Ectodermal cell (in vitro differentiated cells): ENCODE results near the gene KRT33B.
"Not testable (repeated sequence)": the region's sequence is repeated elsewhere in the genome, so short reads cannot be mapped to it uniquely, and the experiment has no call there.

ENCODE experiments used
- H3K27ac ChIP-seq: 2 replicates; pipeline ENCODE4 v1.7.0; 2013; ENCODE audit warnings: mild to moderate bottlenecking, low read depth, low read length; ENCODE audit not compliant: insufficient read depth, poor library complexity, severe bottlenecking
- H3K27me3 ChIP-seq: 2 replicates; pipeline ENCODE4 v1.7.0; 2013; ENCODE audit warnings: mild to moderate bottlenecking, low read length; ENCODE audit not compliant: insufficient read depth, control insufficient read depth, poor library complexity, severe bottlenecking
- H3K36me3 ChIP-seq: one replicate; pipeline ENCODE4 v1.7.0; 2013; ENCODE audit warnings: low read length; ENCODE audit not compliant: control insufficient read depth, insufficient read depth
- H3K4me1 ChIP-seq: one replicate; pipeline ENCODE4 v1.7.0; 2013; ENCODE audit warnings: low read length; ENCODE audit not compliant: control insufficient read depth, insufficient read depth
- H3K4me3 ChIP-seq: 2 replicates; pipeline ENCODE4 v1.7.0; 2013; ENCODE audit warnings: low read depth, low read length, control low read depth; ENCODE audit not compliant: insufficient read depth
- H3K9me3 ChIP-seq: 2 replicates; pipeline ENCODE4 v1.7.0; 2013; ENCODE audit warnings: mild to moderate bottlenecking, low read length, moderate library complexity; ENCODE audit not compliant: control insufficient read depth
- WGBS, 2 experiments: methylation state at CpG; one replicate each; pipeline ENCODE4 v1.1.7; 2013; ENCODE audit warnings: missing lambda C conversion rate in 2 of 2; 5-methylcytosine and 5-hydroxymethylcytosine counted together

Gene KRT33B

GRCh38 chr17:41407226-41407625, 37.6 kb upstream of the KRT33B start:
- Histone ChIP-seq H3K36me3 (no peaks in the 10 kb centered on the region), H3K9me3 (no peaks in the 10 kb centered on the region), H3K27me3 (no peaks in the 10 kb centered on the region), H3K4me1 (no peaks in the 10 kb centered on the region), H3K4me3 (no peak overlapping the region), H3K27ac (no peak overlapping the region)
- 95 to 98% methylated on average over 10 of the region's 10 CpGs for WGBS, 2 experiments

DNA sequence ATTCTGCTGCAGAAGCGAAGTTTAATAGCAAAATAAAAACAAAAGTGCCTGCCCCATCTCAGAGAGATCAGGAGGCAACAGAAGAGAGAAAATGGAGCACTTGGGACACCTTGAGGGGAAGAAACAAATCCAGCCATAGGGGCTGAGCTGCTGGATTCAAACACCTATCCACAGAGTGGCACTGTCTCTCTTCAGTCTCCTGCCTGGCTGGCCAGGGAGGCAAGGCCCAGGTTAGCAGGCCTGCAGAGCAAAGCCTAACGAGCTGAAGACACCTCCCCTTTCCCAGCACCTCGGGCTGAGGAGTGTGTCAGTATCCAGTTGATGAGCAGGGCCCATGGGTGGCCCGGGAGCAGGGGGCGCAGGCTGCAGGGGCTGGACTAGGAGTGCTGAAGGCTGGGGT, 36.6 kb upstream of the KRT33B start:
- H3K36me3 ChIP-seq = no peaks in the 10 kb centered on the region
- H3K27me3 ChIP-seq = no peaks in the 10 kb centered on the region
- no peak overlapping the region for H3K27ac ChIP-seq
- H3K4me1 ChIP-seq = no peaks in the 10 kb centered on the region
- WGBS, 2 experiments = 70 to 74% methylated on average over 5 of the region's 5 CpGs
- no peaks in the 10 kb centered on the region for H3K9me3 ChIP-seq
- H3K4me3 ChIP-seq = no peak overlapping the region

DNA sequence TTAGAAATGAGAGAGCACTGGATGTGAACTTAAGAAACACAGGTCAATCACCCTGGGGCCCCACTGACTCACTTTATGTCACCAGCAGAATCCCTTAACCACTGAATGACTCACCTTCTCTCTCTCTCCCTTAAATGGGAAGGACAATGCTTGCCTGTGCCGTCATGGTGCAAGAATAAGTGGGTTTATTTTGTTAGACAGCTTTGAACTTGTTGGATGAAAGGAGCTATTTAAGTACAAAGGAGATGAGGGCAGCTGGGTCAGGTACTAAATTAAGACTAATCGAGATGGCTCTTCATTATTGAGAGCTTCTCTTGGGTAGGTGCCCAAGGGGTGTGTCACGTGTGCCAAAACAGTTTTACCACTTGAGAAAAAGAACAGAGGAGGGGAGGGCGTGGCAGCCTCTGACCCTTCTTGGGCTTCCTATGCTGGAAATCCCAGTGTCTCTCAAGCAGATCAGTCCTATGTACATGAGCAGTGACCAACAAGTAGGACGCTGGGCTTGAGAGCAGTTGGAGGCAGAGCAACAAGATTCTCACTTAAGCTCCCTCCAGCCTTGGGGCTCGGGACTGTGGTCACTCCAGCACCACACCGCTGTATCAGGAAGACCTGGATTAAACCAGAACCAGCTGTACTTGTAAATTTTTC, 34.5 kb upstream of the KRT33B start:
- WGBS, 2 experiments = 91 to 94% methylated on average over 7 of the region's 7 CpGs
- no peak overlapping the region for H3K4me3 ChIP-seq
- H3K27ac ChIP-seq = no peak overlapping the region
- H3K27me3 ChIP-seq = no peaks in the 10 kb centered on the region
- no peaks in the 10 kb centered on the region for H3K9me3 ChIP-seq
- H3K4me1 ChIP-seq = no peaks in the 10 kb centered on the region
- no peaks in the 10 kb centered on the region for H3K36me3 ChIP-seq

- Histone ChIP-seq H3K4me3 (no peak overlapping the region), H3K4me1 (no peaks in the 10 kb centered on the region), H3K9me3 (no peaks in the 10 kb centered on the region), H3K27me3 (no peaks in the 10 kb centered on the region), H3K36me3 (no peaks in the 10 kb centered on the region), H3K27ac (no peak overlapping the region)
- WGBS, 2 experiments = 87 to 96% methylated on average over 4 of the region's 4 CpGs
Observed at GRCh38 chr17:41403404-41404023, 33.9 kb upstream of the KRT33B start.

- 94% methylated on average over 5 of the region's 5 CpGs for WGBS, 2 experiments
- Histone ChIP-seq H3K4me1 (no peaks in the 10 kb centered on the region), H3K27me3 (no peaks in the 10 kb centered on the region), H3K27ac (no peak overlapping the region), H3K9me3 (no peaks in the 10 kb centered on the region), H3K36me3 (no peaks in the 10 kb centered on the region), H3K4me3 (no peak overlapping the region)
Observed at GRCh38 chr17:41402161-41402560, 32.5 kb upstream of the KRT33B start.

DNA sequence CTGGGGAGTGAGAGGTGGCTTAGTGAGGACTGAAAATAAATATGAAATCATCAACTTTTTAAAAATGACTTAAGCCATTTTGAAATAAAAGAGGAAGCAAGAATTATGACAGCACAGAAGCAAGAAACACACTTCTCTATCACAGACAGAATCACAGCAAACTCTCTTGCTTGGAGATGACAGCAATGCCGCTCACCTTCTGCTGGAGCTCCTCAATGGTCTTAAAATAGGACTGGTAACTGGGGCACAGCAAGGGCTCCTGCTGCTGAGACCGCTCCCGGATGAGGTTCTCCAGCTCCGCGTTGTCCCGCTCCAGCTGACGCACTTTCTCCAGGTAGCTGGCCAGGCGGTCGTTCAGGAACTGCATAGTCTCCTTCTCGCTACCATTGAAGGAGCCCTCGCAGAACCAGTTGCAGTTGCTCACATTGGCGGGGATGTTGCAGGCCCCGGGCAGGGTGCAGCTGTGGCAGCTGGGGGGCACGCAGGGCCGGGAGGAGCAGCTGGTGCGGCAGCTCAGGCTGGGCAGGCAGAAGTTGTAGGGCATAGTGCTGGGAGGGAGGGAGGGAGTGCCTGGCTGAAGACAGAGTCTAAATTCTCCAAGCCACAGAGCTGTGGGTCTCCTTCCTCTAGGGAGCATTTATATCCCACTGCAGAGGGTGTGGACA, 27.5 kb upstream of the KRT33B start, which contains the start of gene KRT31:
KRT31 (minus strand) TSS at position 613 of the 665 bp plus-strand sequence; CDS start at position 544, 69 bp downstream.
- no peaks in the 10 kb centered on the region for H3K36me3 ChIP-seq
- no peaks in the 10 kb centered on the region for H3K9me3 ChIP-seq
- H3K4me1 ChIP-seq = no peaks in the 10 kb centered on the region
- H3K27ac ChIP-seq = no peak within 1 kb of the TSS
- H3K4me3 ChIP-seq = no peak within 1 kb of the TSS
- no peaks in the 10 kb centered on the region for H3K27me3 ChIP-seq
- WGBS, 2 experiments = 94 to 96% methylated on average over 16 of the region's 16 CpGs

GRCh38 chr17:41396340-41396739, 26.7 kb upstream of the KRT33B start:
- Histone ChIP-seq H3K27me3 (no peaks in the 10 kb centered on the region), H3K36me3 (no peaks in the 10 kb centered on the region), H3K27ac (no peak overlapping the region), H3K4me1 (no peaks in the 10 kb centered on the region), H3K4me3 (no peak overlapping the region), H3K9me3 (no peaks in the 10 kb centered on the region)
- WGBS, 2 experiments = 95 to 96% methylated on average over 7 of the region's 7 CpGs

- Histone ChIP-seq H3K27ac (no peak overlapping the region), H3K36me3 (no peaks in the 10 kb centered on the region), H3K4me1 (no peaks in the 10 kb centered on the region), H3K9me3 (no peaks in the 10 kb centered on the region), H3K27me3 (no peaks in the 10 kb centered on the region), H3K4me3 (no peak overlapping the region)
- 93 to 95% methylated on average over 1 of the region's 1 CpG for WGBS, 2 experiments
Observed at GRCh38 chr17:41395611-41396010, 26.0 kb upstream of the KRT33B start.

DNA sequence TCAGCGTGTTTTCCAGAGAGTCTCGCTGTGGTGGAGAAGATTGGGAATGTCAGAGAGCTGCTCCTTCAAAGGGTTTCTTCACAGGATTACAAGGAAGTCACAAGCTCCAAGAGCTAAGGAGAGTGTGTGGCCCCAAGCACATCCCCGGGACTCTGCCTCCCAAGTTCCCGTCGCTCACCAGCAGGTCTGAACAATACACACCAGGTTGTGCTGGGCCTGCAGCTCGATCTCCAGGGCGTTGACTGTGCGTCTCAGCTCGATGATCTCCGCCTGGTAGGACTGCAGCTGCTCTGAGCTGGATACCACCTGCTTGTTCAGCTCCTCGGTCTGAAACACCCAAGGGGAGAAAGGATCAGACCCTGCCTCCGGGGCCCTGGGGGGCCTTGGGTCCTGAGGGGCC, 25.4 kb upstream of the KRT33B start:
- WGBS, 2 experiments = 87 to 91% methylated on average over 8 to 12 of the region's 12 CpGs
- H3K36me3 ChIP-seq, H3K27ac ChIP-seq, H3K27me3 ChIP-seq, H3K9me3 ChIP-seq, H3K4me3 ChIP-seq, H3K4me1 ChIP-seq: not testable (repeated sequence)

DNA sequence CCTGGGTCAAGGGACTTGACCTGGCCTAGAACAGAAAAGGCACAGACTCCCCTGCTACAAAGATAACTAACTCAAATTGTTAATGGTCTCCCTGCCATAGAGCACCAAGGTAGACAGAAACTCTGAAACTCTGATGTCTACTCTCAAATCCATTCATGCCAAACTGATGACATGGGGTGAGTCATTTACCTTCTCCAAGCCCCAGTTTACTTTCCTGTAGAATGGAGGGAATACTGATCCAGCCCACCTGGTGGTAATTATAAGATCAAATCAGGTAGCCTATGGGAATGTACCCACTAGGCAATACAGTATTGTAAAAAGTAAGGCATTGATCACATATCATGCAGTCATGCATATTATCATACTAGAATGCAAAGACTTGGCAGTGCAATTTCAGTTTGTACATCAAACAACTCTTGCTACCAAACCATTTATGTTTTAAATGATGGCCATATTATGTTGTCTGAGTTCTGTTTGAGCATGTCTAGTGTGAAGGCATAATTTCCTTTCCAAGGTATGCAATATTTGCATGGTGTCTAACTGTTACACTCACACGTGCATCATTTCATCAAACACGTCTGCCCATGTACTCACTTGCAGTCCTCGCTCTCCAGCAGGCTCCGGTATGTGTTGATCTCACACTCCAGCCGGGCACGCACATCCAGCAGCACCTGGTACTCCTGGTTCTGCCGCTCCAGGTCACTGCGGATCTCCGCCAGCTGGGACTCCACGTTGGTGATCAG, 24.8 kb upstream of the KRT33B start:
- Histone ChIP-seq H3K36me3 (no peaks in the 10 kb centered on the region), H3K4me1 (no peaks in the 10 kb centered on the region), H3K27ac (no peak overlapping the region), H3K9me3 (no peaks in the 10 kb centered on the region), H3K27me3 (no peaks in the 10 kb centered on the region), H3K4me3 (no peak overlapping the region)
- 94% methylated on average over 10 of the region's 10 CpGs for WGBS, 2 experiments
